Testis (tissue), 2 donors: ENCODE data around the gene SLC9A3.

Source experiments
- POLR2A ChIP-seq: fragments of 450-650 bp; IDR thresholded peaks from one replicate; pipeline ENCODE4 v1.6.1; 2017; ENCODE audit warnings: antibody characterized with exemption, mild to moderate bottlenecking, moderate library complexity
- TF ChIP-seq, protein P1 (sequence below), 3 experiments: fragments of 450-650 bp in 2 of 3; fragments of 200-600 bp in 1 of 3; sonication (generic) in 1 of 3; IDR thresholded peaks; one replicate each; pipeline ENCODE4 v1.5.1; 2016 to 2019; ENCODE audit warnings: antibody characterized with exemption in 3 of 3, mild to moderate bottlenecking in 2 of 3, moderate library complexity in 1 of 3

DNA sequence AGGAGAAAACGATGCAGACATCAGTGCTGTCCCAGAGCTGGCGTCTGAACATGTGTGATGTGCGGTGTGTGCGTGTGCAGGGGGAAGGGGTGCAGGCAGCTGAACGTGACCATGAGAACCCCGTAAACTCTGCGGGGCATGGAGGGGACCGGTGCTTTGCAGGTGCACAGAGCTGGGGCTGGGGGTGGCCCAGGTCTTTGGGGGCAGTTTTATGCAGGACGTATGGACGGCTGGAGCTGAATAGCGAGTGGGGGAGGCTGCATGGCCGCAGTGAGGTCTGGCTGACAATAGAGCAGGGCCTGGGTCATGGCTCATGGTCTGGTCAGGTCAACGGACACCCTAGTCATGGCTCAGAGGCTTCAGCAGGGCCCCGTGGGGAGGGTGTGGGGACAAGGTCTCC is 84.6 kb downstream of the SLC9A3 start:
- TF ChIP-seq, protein P1, sequence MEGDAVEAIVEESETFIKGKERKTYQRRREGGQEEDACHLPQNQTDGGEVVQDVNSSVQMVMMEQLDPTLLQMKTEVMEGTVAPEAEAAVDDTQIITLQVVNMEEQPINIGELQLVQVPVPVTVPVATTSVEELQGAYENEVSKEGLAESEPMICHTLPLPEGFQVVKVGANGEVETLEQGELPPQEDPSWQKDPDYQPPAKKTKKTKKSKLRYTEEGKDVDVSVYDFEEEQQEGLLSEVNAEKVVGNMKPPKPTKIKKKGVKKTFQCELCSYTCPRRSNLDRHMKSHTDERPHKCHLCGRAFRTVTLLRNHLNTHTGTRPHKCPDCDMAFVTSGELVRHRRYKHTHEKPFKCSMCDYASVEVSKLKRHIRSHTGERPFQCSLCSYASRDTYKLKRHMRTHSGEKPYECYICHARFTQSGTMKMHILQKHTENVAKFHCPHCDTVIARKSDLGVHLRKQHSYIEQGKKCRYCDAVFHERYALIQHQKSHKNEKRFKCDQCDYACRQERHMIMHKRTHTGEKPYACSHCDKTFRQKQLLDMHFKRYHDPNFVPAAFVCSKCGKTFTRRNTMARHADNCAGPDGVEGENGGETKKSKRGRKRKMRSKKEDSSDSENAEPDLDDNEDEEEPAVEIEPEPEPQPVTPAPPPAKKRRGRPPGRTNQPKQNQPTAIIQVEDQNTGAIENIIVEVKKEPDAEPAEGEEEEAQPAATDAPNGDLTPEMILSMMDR (IDR thresholded peaks at IDR 0.05): no peak
- TF ChIP-seq POLR2A: no peak
